SK-N-SH (cell line): ENCODE data around the gene SH3TC1. TPM values are rescaled to one million over a fixed set of nuclear protein-coding genes. Genes with fewer than 3 reads are reported as not detected.

Experiments
- CTCF ChIA-PET: fragments of 300-600, 350-600 bp; formaldehyde crosslinking; extraction: SDS; loops from one replicate; lab custom pipeline; 2021; lab: Yijun Ruan, JAX
- POLR2A ChIA-PET: fragments of 350-600 bp; sonication (Branson Sonifier 250); formaldehyde crosslinking; extraction: SDS; loops from one replicate; lab custom pipeline; 2020; ENCODE audit warnings: antibody characterized with exemption, inconsistent platforms; lab: Yijun Ruan, JAX
- DNase-seq: peaks from one replicate; pipeline ENCODE4 v3.0.0; 2012
- H2AFZ ChIP-seq: fragments of 200-600 bp; sonication (generic); 2 replicates; pipeline ENCODE4 v1.8.1; 2016; ENCODE audit warnings: antibody characterized with exemption, mild to moderate bottlenecking, low read depth
- H3F3A ChIP-seq: fragments of 200-600 bp; sonication (generic); replicated peaks from 2 replicates; pipeline ENCODE3; 2016; ENCODE audit warnings: antibody characterized with exemption, mild to moderate bottlenecking; ENCODE audit not compliant: insufficient read depth
- H3K27ac ChIP-seq, 2 experiments: fragments of 200-500 bp in 1 of 2; fragments of 200-600 bp in 1 of 2; sonication (Bioruptor generic) in 1 of 2; sonication (generic), shearing (Covaris generic) in 1 of 2; 2 replicates each; pipeline versions ENCODE4 v1.5.1 to v1.6.1; 2014 to 2016; ENCODE audit warnings: low read depth in 2 of 2, inconsistent platforms in 1 of 2, low read length in 1 of 2, mild to moderate bottlenecking in 1 of 2, mixed read lengths in 1 of 2
- H3K27me3 ChIP-seq: fragments of 200-600 bp; sonication (generic), shearing (Covaris generic); 2 replicates; pipeline ENCODE4 v1.6.1; 2016; ENCODE audit warnings: mixed run types; ENCODE audit not compliant: insufficient read depth
- H3K36me3 ChIP-seq, 2 experiments: fragments of 200-500 bp in 1 of 2; fragments of 200-600 bp in 1 of 2; sonication (Bioruptor generic) in 1 of 2; sonication (generic) in 1 of 2; replicated peaks in 1 of 2; 2 replicates each; pipeline versions ENCODE3 to v1.5.1; 2014 to 2016; ENCODE audit warnings: low read length in 1 of 2, mild to moderate bottlenecking in 1 of 2; ENCODE audit not compliant: insufficient read depth in 2 of 2, control insufficient read depth in 1 of 2
- H3K4me1 ChIP-seq, 2 experiments: fragments of 200-500 bp in 1 of 2; fragments of 200-600 bp in 1 of 2; sonication (Bioruptor generic) in 1 of 2; sonication (generic), shearing (Covaris generic) in 1 of 2; 2 replicates each; pipeline versions ENCODE4 v1.5.1 to v1.6.1; 2014 to 2016; ENCODE audit warnings: low read depth in 1 of 2, low read length in 1 of 2, mixed run types in 1 of 2; ENCODE audit not compliant: insufficient read depth in 2 of 2, control insufficient read depth in 1 of 2
- H3K4me2 ChIP-seq: fragments of 200-600 bp; sonication (generic), shearing (Covaris generic); 2 replicates; pipeline ENCODE4 v1.6.1; 2017; ENCODE audit warnings: mixed run types
- H3K4me3 ChIP-seq, 2 experiments: fragments of 200-500 bp in 1 of 2; fragments of 200-600 bp in 1 of 2; sonication (Bioruptor generic) in 1 of 2; sonication (generic), shearing (Covaris generic) in 1 of 2; 2 replicates each; pipeline versions ENCODE4 v1.5.1 to v1.8.1; 2014 to 2016; ENCODE audit warnings: low read depth in 2 of 2, inconsistent platforms in 1 of 2, low read length in 1 of 2, mild to moderate bottlenecking in 1 of 2, mixed read lengths in 1 of 2, moderate library complexity in 1 of 2
- H3K79me2 ChIP-seq: fragments of 200-600 bp; sonication (generic); 2 replicates; pipeline ENCODE4 v1.8.1; 2017; ENCODE audit warnings: mild to moderate bottlenecking; ENCODE audit not compliant: insufficient read depth
- H3K9ac ChIP-seq: fragments of 200-600 bp; sonication (generic); 2 replicates; pipeline ENCODE4 v1.6.1; 2017; ENCODE audit warnings: mixed run types
- H3K9me2 ChIP-seq: fragments of 200-600 bp; sonication (generic); 2 replicates; pipeline ENCODE4 v1.6.1; 2017; ENCODE audit warnings: mixed run types
- H3K9me3 ChIP-seq: fragments of 200-600 bp; sonication (generic); 2 replicates; pipeline ENCODE4 v1.6.1; 2017; ENCODE audit warnings: mixed run types, mild to moderate bottlenecking, moderate library complexity
- H4K20me1 ChIP-seq: fragments of 200-600 bp; sonication (generic); 2 replicates; pipeline ENCODE4 v1.6.1; 2017; ENCODE audit warnings: mild to moderate bottlenecking, mixed run types; ENCODE audit not compliant: insufficient read depth
- CTCF ChIP-seq: fragments of 200-600 bp; sonication (generic); IDR thresholded peaks from 2 replicates; pipeline ENCODE4 v1.6.1; 2017; ENCODE audit warnings: antibody characterized with exemption, mild to moderate bottlenecking, moderate library complexity
- ELF1 ChIP-seq: IDR thresholded peaks from 2 replicates; pipeline ENCODE4 v1.4.0; 2012
- EP300 ChIP-seq, 2 experiments: IDR thresholded peaks; 2 replicates each; pipeline versions ENCODE4 v1.4.0 to v1.6.1; 2012; ENCODE audit warnings: borderline replicate concordance in 1 of 2, low read depth in 1 of 2, low read length in 1 of 2
- EZH2phosphoT487 ChIP-seq: fragments of 200-600 bp; sonication (generic); IDR thresholded peaks from 2 replicates; pipeline ENCODE4 v1.6.1; 2017; ENCODE audit warnings: low read depth, mixed run types, mild to moderate bottlenecking, antibody characterized with exemption, moderate library complexity, borderline replicate concordance
- FOSL2 ChIP-seq: IDR thresholded peaks from 2 replicates; pipeline ENCODE4 v1.4.0; 2012; ENCODE audit warnings: low read depth, mild to moderate bottlenecking, moderate library complexity, borderline replicate concordance
- GATA2 ChIP-seq: sonication (generic); formaldehyde crosslinking; IDR thresholded peaks from 2 replicates; pipeline ENCODE4 v1.5.0; 2020; ENCODE audit warnings: mild to moderate bottlenecking, missing genetic modification reagents
- JUND ChIP-seq: IDR thresholded peaks from 2 replicates; pipeline ENCODE4 v1.4.0; 2012
- MXI1 ChIP-seq: IDR thresholded peaks from 2 replicates; pipeline ENCODE4 v1.6.1; 2012; ENCODE audit warnings: mild to moderate bottlenecking, low read depth, low read length, improper control_type of control experiment
- NFIC ChIP-seq: IDR thresholded peaks from 2 replicates; pipeline ENCODE4 v1.4.0; 2012; ENCODE audit warnings: borderline replicate concordance
- NRF1 ChIP-seq: IDR thresholded peaks from 2 replicates; pipeline ENCODE4 v1.6.1; 2012; ENCODE audit warnings: low read depth, mild to moderate bottlenecking, low read length
- PBX3 ChIP-seq: IDR thresholded peaks from 2 replicates; pipeline ENCODE4; 2012
- POLR2AphosphoS5 ChIP-seq: IDR thresholded peaks from 2 replicates; pipeline ENCODE4 v1.6.1; 2012; ENCODE audit warnings: low read depth, low read length
- RAD21 ChIP-seq: IDR thresholded peaks from 2 replicates; pipeline ENCODE4 v1.6.1; 2012; ENCODE audit warnings: mild to moderate bottlenecking, low read length
- REST ChIP-seq: IDR thresholded peaks from 2 replicates; pipeline ENCODE4 v1.6.1; 2012; ENCODE audit warnings: mild to moderate bottlenecking, low read depth, low read length, moderate library complexity
- SIN3A ChIP-seq: IDR thresholded peaks from 2 replicates; pipeline ENCODE4 v1.6.1; 2012; ENCODE audit warnings: low read depth, mild to moderate bottlenecking, low read length, moderate library complexity, borderline replicate concordance
- TCF12 ChIP-seq: IDR thresholded peaks from 2 replicates; pipeline ENCODE4 v1.4.0; 2012
- YY1 ChIP-seq: IDR thresholded peaks from 2 replicates; pipeline ENCODE4 v1.4.0; 2012; ENCODE audit warnings: low read depth, mild to moderate bottlenecking
- WGBS: methylation state at CpG from one replicate; pipeline ENCODE4 v1.1.6; 2017; ENCODE audit warnings: low lambda C conversion rate; 5-methylcytosine and 5-hydroxymethylcytosine counted together
- polyA plus RNA-seq, 3 experiments: library from polyadenylated mRNA; depleted of rRNA; stranded (reverse); fragments of >200 nt; gene quantifications; 2 replicates each; pipeline ENCODE4 v1.2.3, GENCODE V29; 2012

Gene SH3TC1
- polyA plus RNA-seq, 1 of the 3 experiments (the other 2 are of a cell fraction): 2.7 TPM

GRCh38 chr4:8282742-8283141, 83.7 kb downstream of the SH3TC1 start:
- Histone ChIP-seq H3K9me2 (no peaks in the 10 kb centered on the region), H3K36me3 (no peaks in the 10 kb centered on the region), H4K20me1 (no peaks in the 10 kb centered on the region), H3F3A (no peaks in the 10 kb centered on the region), H3K4me1 (peaks cover 15 to 32% of the 10 kb centered on the region in 2 experiments; a peak in 3 of 4 replicates), H3K9ac (no peak overlapping the region)
- WGBS: 89% methylated on average over 11 of the region's 14 CpGs
- no peak for DNase-seq
- CTCF ChIA-PET: interaction anchor here (1.8 kb wide), 1 partner anchor 120 kb away, joined by 7 read pairs; no protein-coding TSS in a partner anchor
- TF ChIP-seq CTCF (no peak), MXI1 (no peak), PBX3 (no peak), REST (no peak), GATA2 (no peak), NRF1 (no peak), ELF1 (no peak), SIN3A (no peak), EP300 (IDR thresholded peaks at IDR 0.05; ENCODE audit: borderline replicate concordance in 1 of 2, low read depth in 1 of 2, low read length in 1 of 2) (no peak), EZH2phosphoT487 (no peak), RAD21 (no peak), YY1 (no peak), NFIC (no peak), JUND (no peak), TCF12 (no peak), POLR2AphosphoS5 (no peak), FOSL2 (no peak)
- TF ChIP-seq, all 33 proteins: peak for 0
- no peak overlapping the region for H2AFZ ChIP-seq
- no peaks in the 10 kb centered on the region for H3K27me3 ChIP-seq
- POLR2A ChIA-PET: no interaction called here
- H3K27ac ChIP-seq: no peak overlapping the region
- H3K79me2 ChIP-seq: no peaks in the 10 kb centered on the region
- H3K4me2 ChIP-seq: no peak overlapping the region
- H3K9me3 ChIP-seq: no peaks in the 10 kb centered on the region
- no peak overlapping the region for H3K4me3 ChIP-seq
